WTC11 (cell line): ENCODE results near the gene SMAD7. TPM values are rescaled to one million over a fixed set of nuclear protein-coding genes. Genes with fewer than 3 reads are reported as not detected.

ENCODE experiments used
- ATAC-seq: fragments of 200-7000 bp; cut with Tn5 transposase; 2 replicates; pipeline ENCODE4 v1.10.0; 2021; ENCODE audit warnings: mild to moderate bottlenecking, moderate library complexity
- CTCF ChIA-PET: fragments of 300-600 bp; sonication (Branson Sonifier 250); formaldehyde crosslinking; loops from one replicate; lab custom pipeline; 2021; ENCODE audit warnings: antibody characterized with exemption; lab: Charles Lee
- POLR2A ChIA-PET: fragments of 350-600 bp; sonication (Branson Sonifier 250); formaldehyde crosslinking; loops from one replicate; lab custom pipeline; 2021; ENCODE audit warnings: antibody characterized with exemption; lab: Charles Lee
- DNase-seq: peaks from one replicate; pipeline ENCODE4 v3.0.0; 2021; ENCODE audit warnings: low spot score
- H3K27ac Mint-ChIP-seq: 2 replicates; pipeline ENCODE4 v1.8.0; 2021; ENCODE audit warnings: mixed read lengths
- H3K27me3 Mint-ChIP-seq: 2 replicates; pipeline ENCODE4 v1.8.0; 2021; ENCODE audit warnings: low read depth, mild to moderate bottlenecking, moderate library complexity, mixed read lengths
- H3K36me3 Mint-ChIP-seq: 2 replicates; pipeline ENCODE4 v1.8.0; 2021; ENCODE audit warnings: mixed read lengths
- H3K4me1 Mint-ChIP-seq: 2 replicates; pipeline ENCODE4 v1.8.0; 2022; ENCODE audit warnings: mixed read lengths
- H3K4me3 Mint-ChIP-seq: 2 replicates; pipeline ENCODE4 v1.8.0; 2021; ENCODE audit warnings: mild to moderate bottlenecking, moderate library complexity, mixed read lengths
- H3K9me3 Mint-ChIP-seq: 2 replicates; pipeline ENCODE4 v1.8.0; 2021; ENCODE audit warnings: mixed read lengths
- AR ChIP-seq: fragments of 250-450 bp; sonication (Bioruptor Pico); IDR thresholded peaks from 2 replicates; pipeline ENCODE4 v1.9.0; 2021; ENCODE audit warnings: mild to moderate bottlenecking
- CBFB ChIP-seq: sonication (generic); formaldehyde crosslinking; IDR thresholded peaks from 2 replicates; pipeline ENCODE4 v1.8.1; 2022; ENCODE audit warnings: mild to moderate bottlenecking, low read depth, missing genetic modification reagents
- FOXP4 ChIP-seq: sonication (generic); formaldehyde crosslinking; IDR thresholded peaks from 2 replicates; pipeline ENCODE4 v1.8.0; 2022; ENCODE audit warnings: mild to moderate bottlenecking, missing genetic modification reagents
- GRHL2 ChIP-seq: fragments of 250-450 bp; sonication (Bioruptor Pico); IDR thresholded peaks from 2 replicates; pipeline ENCODE4 v1.8.0; 2022; ENCODE audit warnings: mild to moderate bottlenecking, moderate library complexity; ENCODE audit not compliant: insufficient replicate concordance, severe bottlenecking
- MLX ChIP-seq: sonication (generic); formaldehyde crosslinking; IDR thresholded peaks from 2 replicates; pipeline ENCODE4 v1.8.1; 2023; ENCODE audit warnings: mild to moderate bottlenecking, missing genetic modification reagents, moderate library complexity
- NR1H2 ChIP-seq: sonication (generic); formaldehyde crosslinking; IDR thresholded peaks from 2 replicates; pipeline ENCODE4 v1.9.0; 2021; ENCODE audit warnings: mild to moderate bottlenecking, moderate library complexity, missing genetic modification reagents
- NR3C1 ChIP-seq: sonication (generic); formaldehyde crosslinking; conservative IDR thresholded peaks from 2 replicates; pipeline ENCODE4 v1.8.1; 2023; ENCODE audit warnings: low read depth, mild to moderate bottlenecking, missing genetic modification reagents
- OVOL2 ChIP-seq: fragments of 250-450 bp; sonication (Bioruptor Pico); IDR thresholded peaks from 2 replicates; pipeline ENCODE4 v1.9.0; 2021; ENCODE audit warnings: mild to moderate bottlenecking, borderline replicate concordance
- PRRX2 ChIP-seq: fragments of 250-450 bp; sonication (Bioruptor Pico); IDR thresholded peaks from 2 replicates; pipeline ENCODE4 v1.8.0; 2021; ENCODE audit warnings: mild to moderate bottlenecking
- RELA ChIP-seq: sonication (generic); formaldehyde crosslinking; IDR thresholded peaks from 2 replicates; pipeline ENCODE4 v1.8.1; 2022; ENCODE audit warnings: missing genetic modification reagents, mild to moderate bottlenecking, borderline replicate concordance
- SMAD3 ChIP-seq: sonication (generic); formaldehyde crosslinking; IDR thresholded peaks from 2 replicates; pipeline ENCODE4 v1.8.0; 2022; ENCODE audit warnings: missing genetic modification reagents, mild to moderate bottlenecking, borderline replicate concordance
- USF1 ChIP-seq: sonication (generic); formaldehyde crosslinking; IDR thresholded peaks from 2 replicates; pipeline ENCODE4 v1.8.0; 2022; ENCODE audit warnings: mild to moderate bottlenecking, missing genetic modification reagents
- ZNF232 ChIP-seq: sonication (generic); formaldehyde crosslinking; IDR thresholded peaks from 2 replicates; pipeline ENCODE4 v1.8.0; 2022; ENCODE audit warnings: mild to moderate bottlenecking, missing genetic modification reagents
- ZNF317 ChIP-seq: sonication (generic); formaldehyde crosslinking; IDR thresholded peaks from 2 replicates; pipeline ENCODE4 v1.8.1; 2023; ENCODE audit warnings: low read depth, mild to moderate bottlenecking, moderate library complexity, missing genetic modification reagents, borderline replicate concordance
- ZNF425 ChIP-seq: fragments of 250-450 bp; sonication (Bioruptor Pico); conservative IDR thresholded peaks from 2 replicates; pipeline ENCODE4 v1.9.0; 2021; ENCODE audit warnings: mild to moderate bottlenecking
- total RNA-seq: library from RNA; stranded (reverse); gene quantifications from 3 replicates; pipeline ENCODE4 v1.2.3, GENCODE V29; 2021

SMAD7 gene
- total RNA-seq, 1 experiment from 2014 or later: 44.7 TPM

GRCh38 chr18:48888773-48889080, 62.0 kb downstream of the SMAD7 start:
- H3K4me1 Mint-ChIP-seq: peaks cover 28% of the 10 kb centered on the region
- ChIA-PET POLR2A (no interaction called here), CTCF (interaction anchor here (1.0 kb wide), 1 partner anchor 13 kb away, joined by 3 read pairs; no protein-coding TSS in a partner anchor)
- peaks cover 4% of the 10 kb centered on the region; the same call in 1 of the 2 replicates for H3K27me3 Mint-ChIP-seq
- H3K9me3 Mint-ChIP-seq: no peaks in the 10 kb centered on the region
- H3K4me3 Mint-ChIP-seq: no peak overlapping the region
- no peak for DNase-seq
- TF ChIP-seq USF1 (no peak), AR (CRISPR knock-in tag) (no peak), ZNF425 (CRISPR knock-in tag) (no peak)
- H3K27ac Mint-ChIP-seq: no peak overlapping the region
- H3K36me3 Mint-ChIP-seq: no peaks in the 10 kb centered on the region
- no peak for ATAC-seq

- POLR2A ChIA-PET: no interaction called here
Measured at GRCh38 chr18:48887905-48888772, 62.6 kb downstream of the SMAD7 start.

More at GRCh38 chr18:48887905-48888772, 62.6 kb downstream of the SMAD7 start:
- peaks cover 28% of the 10 kb centered on the region for H3K4me1 Mint-ChIP-seq
- H3K4me3 Mint-ChIP-seq: no peak overlapping the region
- H3K9me3 Mint-ChIP-seq: no peaks in the 10 kb centered on the region
- CTCF ChIA-PET: interaction anchor here (1.0 kb wide), 1 partner anchor 12 kb away, joined by 3 read pairs; no protein-coding TSS in a partner anchor
- H3K36me3 Mint-ChIP-seq: no peaks in the 10 kb centered on the region
- H3K27ac Mint-ChIP-seq: no peak overlapping the region
- peaks cover 4% of the 10 kb centered on the region; the same call in 1 of the 2 replicates for H3K27me3 Mint-ChIP-seq
- TF ChIP-seq GRHL2 (CRISPR knock-in tag): no peak
- TF ChIP-seq OVOL2 (CRISPR knock-in tag): no peak
- TF ChIP-seq NR3C1 (CRISPR knock-in tag): no peak
- no peak for TF ChIP-seq ZNF317
- no peak for TF ChIP-seq FOXP4 (CRISPR knock-in tag)
- no peak for TF ChIP-seq NR1H2 (CRISPR knock-in tag)
- no peak for TF ChIP-seq PRRX2
- no peak for TF ChIP-seq USF1
- TF ChIP-seq ZNF232 (CRISPR knock-in tag): no peak
- no peak for TF ChIP-seq SMAD3 (CRISPR knock-in tag)
- TF ChIP-seq RELA (CRISPR knock-in tag): no peak
- no peak for TF ChIP-seq MLX (CRISPR knock-in tag)
- no peak for TF ChIP-seq CBFB (CRISPR knock-in tag)
- DNase-seq: no peak
- no peak for ATAC-seq
